Erythroblast (primary cell): ENCODE results near the gene STAB2.

Source experiments
- GATA1 ChIP-seq: IDR thresholded peaks from 2 replicates; pipeline ENCODE4 v1.6.1; 2011; ENCODE audit warnings: low read depth, mild to moderate bottlenecking, control low read depth, low read length, moderate library complexity
- POLR2A ChIP-seq: IDR thresholded peaks from 2 replicates; pipeline ENCODE4 v1.6.1; 2011; ENCODE audit warnings: mild to moderate bottlenecking, low read length

DNA sequence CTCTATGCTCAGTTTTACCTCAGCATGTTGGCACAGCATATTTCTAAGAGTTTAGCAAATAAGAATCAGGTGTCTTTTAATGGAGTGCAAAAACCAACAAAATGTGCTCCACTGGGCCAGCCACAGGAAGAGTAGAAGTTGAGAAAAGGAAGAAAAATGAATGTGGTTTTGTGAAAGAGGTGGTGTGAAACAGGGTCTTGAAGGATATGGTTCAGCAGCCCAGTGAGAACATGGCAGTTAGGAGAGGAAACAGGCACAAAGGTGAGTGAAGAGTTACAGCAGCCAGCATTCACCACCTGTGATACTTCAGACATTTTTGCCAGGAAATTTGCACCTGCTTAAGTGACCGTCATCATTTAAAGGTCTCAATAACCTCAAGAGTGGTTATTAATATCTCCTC lies 2.4 kb downstream of the STAB2 start:
- TF ChIP-seq POLR2A = no peak
- no peak for TF ChIP-seq GATA1
